ENCODE data around the gene RHOXF1. TPM values are rescaled to one million over a fixed set of nuclear protein-coding genes. Genes with fewer than 3 reads are reported as not detected.
"Not testable (repeated sequence)": the region's sequence is repeated elsewhere in the genome, so short reads cannot be mapped to it uniquely, and the experiment has no call there.

Gene RHOXF1, protein sequence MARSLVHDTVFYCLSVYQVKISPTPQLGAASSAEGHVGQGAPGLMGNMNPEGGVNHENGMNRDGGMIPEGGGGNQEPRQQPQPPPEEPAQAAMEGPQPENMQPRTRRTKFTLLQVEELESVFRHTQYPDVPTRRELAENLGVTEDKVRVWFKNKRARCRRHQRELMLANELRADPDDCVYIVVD
- 0.42 TPM for total RNA-seq
- polyA plus RNA-seq = 0.39 TPM
- long read RNA-seq, donor 1 = 0 reads
- long read RNA-seq, donor 2 = 0 reads
- long read RNA-seq, donor 3 = 0 reads
- long read RNA-seq, donor 4 = 0 reads
- long read RNA-seq, donor 5 = 0 reads
- long read RNA-seq, donor 6 = 0 reads
- long read RNA-seq, donor 7 = 0 reads
- long read RNA-seq, donor 8 = 0 reads
- long read RNA-seq, donor 9 = 0 reads
- long read RNA-seq, donor 10 = 0 reads

DNA sequence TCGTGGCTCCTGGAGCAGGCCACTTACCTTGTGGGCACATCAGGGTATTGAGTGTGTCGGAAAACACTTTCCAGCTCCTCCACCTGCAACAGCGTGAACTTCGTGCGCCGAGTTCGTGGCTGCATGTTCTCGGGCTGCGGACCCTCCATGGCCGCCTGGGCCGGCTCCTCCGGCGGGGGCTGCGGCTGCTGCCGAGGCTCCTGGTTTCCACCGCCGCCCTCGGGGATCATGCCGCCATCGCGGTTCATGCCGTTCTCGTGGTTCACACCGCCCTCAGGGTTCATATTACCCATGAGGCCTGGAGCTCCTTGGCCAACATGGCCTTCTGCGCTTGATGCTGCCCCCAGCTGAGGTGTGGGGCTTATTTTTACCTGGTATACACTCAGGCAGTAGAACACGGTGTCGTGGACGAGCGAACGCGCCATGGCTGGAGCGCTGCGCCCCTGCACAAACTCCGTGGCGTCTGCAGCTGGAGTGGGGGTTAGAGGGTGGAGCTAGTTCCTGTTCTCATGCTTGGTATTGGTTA is at the start of gene RHOXF1:
TSS of gene RHOXF1 (minus strand) at position 476 of the 526 bp plus-strand sequence. CDS start at position 425, 51 bp downstream.
- Histone ChIP-seq H3K27me3 (ENCODE audit: control insufficient read depth in 2 of 2, insufficient read depth in 1 of 2, low read length in 1 of 2) (no peaks in the 10 kb centered on the region), H3K27ac (ENCODE audit: low read depth in 1 of 2, low read length in 1 of 2) (no peak within 1 kb of the TSS), H3K4me1 (ENCODE audit: control insufficient read depth in 2 of 2, insufficient read depth in 2 of 2, low read length in 2 of 2) (no peaks in the 10 kb centered on the region), H3K9me3 (ENCODE audit: control insufficient read depth in 2 of 2, insufficient read depth in 1 of 2, low read length in 1 of 2) (no peaks in the 10 kb centered on the region), H3K36me3 (ENCODE audit: control insufficient read depth in 2 of 2, insufficient read depth in 2 of 2, low read length in 1 of 2) (no peaks in the 10 kb centered on the region), H3K4me3 (ENCODE audit: low read length in 2 of 2) (no peak within 1 kb of the TSS)
- 98% methylated on average over 35 of the region's 35 CpGs for WGBS
- DNase-seq (ENCODE audit: low read depth in 6 of 9, low spot score in 9 of 9) = no peak

DNA sequence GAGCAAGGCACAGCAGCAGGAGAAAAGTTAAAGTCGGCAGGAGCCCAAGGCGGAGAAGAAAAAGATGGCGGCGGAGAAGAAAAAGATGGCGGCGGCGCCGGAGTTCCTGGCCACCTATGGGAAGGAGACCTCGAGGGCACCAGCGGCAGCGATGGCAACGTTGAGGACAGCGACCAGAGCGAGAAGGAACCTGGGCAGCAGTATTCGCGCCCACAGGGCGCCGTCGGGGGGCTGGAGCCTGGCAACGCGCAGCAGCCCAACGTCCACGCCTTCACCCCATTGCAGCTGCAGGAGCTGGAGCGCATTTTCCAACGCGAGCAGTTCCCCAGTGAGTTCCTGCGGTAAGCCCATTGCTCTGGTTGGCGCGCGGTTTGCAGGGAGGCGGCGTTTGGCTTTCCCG is 43.4 kb upstream of the RHOXF1 start:
- over 99% methylated on average over 23 of the region's 33 CpGs for WGBS
- H3K27ac ChIP-seq (ENCODE audit: low read depth in 1 of 2, low read length in 1 of 2); DNase-seq (ENCODE audit: low read depth in 6 of 9, low spot score in 9 of 9); H3K4me3 ChIP-seq (ENCODE audit: low read length in 2 of 2); H3K27me3 ChIP-seq (ENCODE audit: control insufficient read depth in 2 of 2, insufficient read depth in 1 of 2, low read length in 1 of 2); H3K4me1 ChIP-seq (ENCODE audit: control insufficient read depth in 2 of 2, insufficient read depth in 2 of 2, low read length in 2 of 2); H3K36me3 ChIP-seq (ENCODE audit: control insufficient read depth in 2 of 2, insufficient read depth in 2 of 2, low read length in 1 of 2); H3K9me3 ChIP-seq (ENCODE audit: control insufficient read depth in 2 of 2, insufficient read depth in 1 of 2, low read length in 1 of 2): not testable (repeated sequence)

DNA sequence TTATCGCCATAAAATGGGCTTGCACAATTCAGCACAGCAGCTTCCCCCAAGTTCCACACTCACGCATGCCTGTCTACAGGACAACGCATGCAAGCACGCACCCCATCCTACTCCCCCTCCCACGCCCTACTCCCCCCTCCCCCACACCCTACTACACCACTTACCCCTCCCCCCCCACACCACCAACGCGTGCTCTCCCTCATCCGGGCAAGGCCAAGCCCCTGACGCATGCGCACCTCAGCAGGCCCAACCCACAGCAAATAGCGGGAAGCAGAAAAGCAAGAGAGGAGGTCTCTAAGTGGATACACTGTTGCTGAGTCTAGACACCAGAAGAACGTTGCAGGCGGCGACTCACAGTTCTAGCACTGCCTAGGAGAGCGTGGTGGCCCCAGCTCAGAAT is 42.6 kb upstream of the RHOXF1 start, which contains the start of gene RHOXF2:
TSS of gene RHOXF2 (plus strand) at position 301 of the 400 bp plus-strand sequence. CDS start 138 bp downstream, outside the sequence.
- not testable (repeated sequence) for H3K4me1 ChIP-seq (ENCODE audit: control insufficient read depth in 2 of 2, insufficient read depth in 2 of 2, low read length in 2 of 2); DNase-seq (ENCODE audit: low read depth in 6 of 9, low spot score in 9 of 9); H3K9me3 ChIP-seq (ENCODE audit: control insufficient read depth in 2 of 2, insufficient read depth in 1 of 2, low read length in 1 of 2); H3K4me3 ChIP-seq (ENCODE audit: low read length in 2 of 2); H3K36me3 ChIP-seq (ENCODE audit: control insufficient read depth in 2 of 2, insufficient read depth in 2 of 2, low read length in 1 of 2); H3K27me3 ChIP-seq (ENCODE audit: control insufficient read depth in 2 of 2, insufficient read depth in 1 of 2, low read length in 1 of 2); H3K27ac ChIP-seq (ENCODE audit: low read depth in 1 of 2, low read length in 1 of 2)
- no CpG with 5 or more reads among the region's 15 CpGs for WGBS

DNA sequence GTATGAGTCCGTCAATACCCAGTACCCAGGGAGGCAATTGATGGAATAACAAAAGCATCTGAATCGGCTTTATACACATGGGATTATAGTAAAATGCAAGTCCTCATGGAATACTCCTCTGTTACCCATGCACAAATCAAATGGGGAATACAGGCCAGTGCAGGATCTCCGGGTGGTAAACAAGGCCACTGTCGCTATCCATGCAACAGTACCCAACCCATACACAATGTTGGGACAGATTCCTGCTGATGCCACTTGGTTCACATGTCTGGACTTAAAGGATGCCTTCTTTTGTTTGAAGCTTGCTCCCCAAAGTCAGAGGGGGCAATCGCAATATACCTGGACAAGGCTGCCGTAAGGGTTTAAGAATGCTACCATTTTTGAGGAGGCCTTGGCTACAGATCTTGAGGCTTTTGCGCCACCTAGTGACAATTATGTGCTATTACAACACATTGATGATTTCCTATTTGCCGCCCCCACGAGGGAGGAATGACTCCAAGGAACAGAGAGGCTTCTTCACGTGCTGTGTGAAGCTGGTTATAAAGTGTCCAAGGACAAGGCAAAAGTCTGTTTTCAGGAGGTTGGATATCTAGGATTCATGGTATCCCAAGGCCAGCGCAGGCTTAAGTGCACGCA is 34.5 kb upstream of the RHOXF1 start:
- not testable (repeated sequence) for H3K4me3 ChIP-seq (ENCODE audit: low read length in 2 of 2); H3K36me3 ChIP-seq (ENCODE audit: control insufficient read depth in 2 of 2, insufficient read depth in 2 of 2, low read length in 1 of 2); H3K4me1 ChIP-seq (ENCODE audit: control insufficient read depth in 2 of 2, insufficient read depth in 2 of 2, low read length in 2 of 2); H3K27ac ChIP-seq (ENCODE audit: low read depth in 1 of 2, low read length in 1 of 2); DNase-seq (ENCODE audit: low read depth in 6 of 9, low spot score in 9 of 9); H3K27me3 ChIP-seq (ENCODE audit: control insufficient read depth in 2 of 2, insufficient read depth in 1 of 2, low read length in 1 of 2)
- H3K9me3 ChIP-seq (ENCODE audit: control insufficient read depth in 2 of 2, insufficient read depth in 1 of 2, low read length in 1 of 2) = peaks cover 0 to 11% of the 10 kb centered on the region in 2 donors
- no CpG with 5 or more reads among the region's 12 CpGs for WGBS

DNA sequence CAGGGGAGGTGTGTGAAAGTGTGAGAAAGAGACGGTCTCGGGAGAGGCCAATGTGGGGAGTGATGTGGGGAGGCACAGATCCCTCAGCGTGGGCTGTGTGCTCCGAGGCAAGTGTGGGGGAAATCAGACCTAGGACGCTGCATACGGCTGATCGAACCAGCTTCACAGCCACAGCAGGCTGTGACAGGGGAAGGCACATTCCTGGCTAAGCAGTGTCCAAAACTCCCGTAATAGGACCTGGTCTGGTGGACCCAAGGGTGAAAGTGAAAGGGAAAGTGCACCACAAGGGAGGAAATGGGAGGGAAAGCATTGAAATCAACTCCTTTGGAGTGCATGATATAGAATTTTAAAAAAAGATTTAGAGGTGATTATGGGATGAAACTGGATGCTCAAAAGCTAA is 31.8 kb upstream of the RHOXF1 start:
- Histone ChIP-seq H3K27me3 (ENCODE audit: control insufficient read depth in 2 of 2, insufficient read depth in 1 of 2, low read length in 1 of 2) (no peaks in the 10 kb centered on the region), H3K27ac (ENCODE audit: low read depth in 1 of 2, low read length in 1 of 2) (no peak overlapping the region), H3K36me3 (ENCODE audit: control insufficient read depth in 2 of 2, insufficient read depth in 2 of 2, low read length in 1 of 2) (no peaks in the 10 kb centered on the region), H3K4me3 (ENCODE audit: low read length in 2 of 2) (no peak overlapping the region), H3K4me1 (ENCODE audit: control insufficient read depth in 2 of 2, insufficient read depth in 2 of 2, low read length in 2 of 2) (no peaks in the 10 kb centered on the region), H3K9me3 (ENCODE audit: control insufficient read depth in 2 of 2, insufficient read depth in 1 of 2, low read length in 1 of 2) (peaks cover 0 to 11% of the 10 kb centered on the region in 2 donors)
- DNase-seq (ENCODE audit: low read depth in 6 of 9, low spot score in 9 of 9) = no peak
- WGBS = 97% methylated on average over 8 of the region's 8 CpGs

DNA sequence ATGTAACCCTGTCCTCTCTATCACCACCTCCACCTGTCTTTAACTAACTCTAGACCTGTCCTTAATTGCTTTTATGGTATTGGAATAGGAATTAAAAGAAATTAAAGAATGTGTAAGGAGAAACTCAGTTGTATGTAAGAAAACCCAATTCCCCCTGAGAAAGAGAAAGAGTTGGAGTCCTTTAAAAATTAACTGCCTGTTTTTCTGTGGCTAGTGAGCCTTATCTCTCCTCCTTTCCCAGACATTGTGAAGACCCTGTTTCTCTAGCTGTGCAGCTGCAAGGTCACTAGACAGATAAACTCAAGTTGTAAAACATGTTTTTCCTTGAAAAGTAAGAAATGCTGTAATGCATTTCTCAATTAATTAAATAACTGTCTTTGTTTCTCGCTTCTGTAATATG is 30.6 kb upstream of the RHOXF1 start:
- not testable (repeated sequence) for H3K4me1 ChIP-seq (ENCODE audit: control insufficient read depth in 2 of 2, insufficient read depth in 2 of 2, low read length in 2 of 2); H3K36me3 ChIP-seq (ENCODE audit: control insufficient read depth in 2 of 2, insufficient read depth in 2 of 2, low read length in 1 of 2); H3K4me3 ChIP-seq (ENCODE audit: low read length in 2 of 2); H3K27ac ChIP-seq (ENCODE audit: low read depth in 1 of 2, low read length in 1 of 2); DNase-seq (ENCODE audit: low read depth in 6 of 9, low spot score in 9 of 9); H3K27me3 ChIP-seq (ENCODE audit: control insufficient read depth in 2 of 2, insufficient read depth in 1 of 2, low read length in 1 of 2)
- WGBS = 97% methylated on average over 1 of the region's 1 CpG
- peaks cover 0 to 11% of the 10 kb centered on the region in 2 donors for H3K9me3 ChIP-seq (ENCODE audit: control insufficient read depth in 2 of 2, insufficient read depth in 1 of 2, low read length in 1 of 2)

DNA sequence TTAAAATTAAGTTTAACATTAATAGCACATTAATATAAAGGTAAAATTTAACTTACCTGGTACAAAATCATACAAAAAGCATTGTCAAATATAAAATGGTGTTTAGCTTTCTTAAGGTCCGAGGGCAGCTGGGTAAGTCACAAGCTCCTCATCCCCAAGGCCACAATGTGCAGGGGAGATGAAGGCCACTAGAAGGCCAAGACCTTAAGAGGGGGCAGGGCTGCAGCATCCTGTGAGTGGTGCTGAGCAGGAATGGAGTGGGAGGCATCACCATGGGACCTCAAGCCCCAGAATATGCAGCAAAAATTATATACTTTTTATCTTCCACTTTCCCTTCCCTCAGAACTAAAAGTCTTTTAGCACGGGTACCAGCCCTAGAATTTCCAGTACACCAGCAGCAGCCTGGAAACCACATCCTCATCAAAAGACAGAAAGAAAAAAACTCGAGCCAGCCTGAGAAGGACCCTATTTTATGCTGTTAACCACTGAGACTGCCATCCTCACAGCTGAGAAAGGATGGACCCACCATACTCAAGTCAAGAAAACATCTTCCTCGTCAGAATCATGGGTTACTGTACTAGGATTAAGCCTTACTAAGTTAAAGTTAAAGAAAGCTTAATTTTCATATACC is 29.7 kb upstream of the RHOXF1 start:
- H3K4me3 ChIP-seq (ENCODE audit: low read length in 2 of 2) = no peak overlapping the region
- H3K36me3 ChIP-seq (ENCODE audit: control insufficient read depth in 2 of 2, insufficient read depth in 2 of 2, low read length in 1 of 2) = no peaks in the 10 kb centered on the region
- H3K9me3 ChIP-seq (ENCODE audit: control insufficient read depth in 2 of 2, insufficient read depth in 1 of 2, low read length in 1 of 2) = peaks cover 0 to 11% of the 10 kb centered on the region in 2 donors
- no peaks in the 10 kb centered on the region for H3K4me1 ChIP-seq (ENCODE audit: control insufficient read depth in 2 of 2, insufficient read depth in 2 of 2, low read length in 2 of 2)
- DNase-seq (ENCODE audit: low read depth in 6 of 9, low spot score in 9 of 9) = peak in 1 of 9 donors; percentile 16
- no peaks in the 10 kb centered on the region for H3K27me3 ChIP-seq (ENCODE audit: control insufficient read depth in 2 of 2, insufficient read depth in 1 of 2, low read length in 1 of 2)
- H3K27ac ChIP-seq (ENCODE audit: low read depth in 1 of 2, low read length in 1 of 2) = no peak overlapping the region
- WGBS = 40% methylated on average over 4 of the region's 4 CpGs

DNA sequence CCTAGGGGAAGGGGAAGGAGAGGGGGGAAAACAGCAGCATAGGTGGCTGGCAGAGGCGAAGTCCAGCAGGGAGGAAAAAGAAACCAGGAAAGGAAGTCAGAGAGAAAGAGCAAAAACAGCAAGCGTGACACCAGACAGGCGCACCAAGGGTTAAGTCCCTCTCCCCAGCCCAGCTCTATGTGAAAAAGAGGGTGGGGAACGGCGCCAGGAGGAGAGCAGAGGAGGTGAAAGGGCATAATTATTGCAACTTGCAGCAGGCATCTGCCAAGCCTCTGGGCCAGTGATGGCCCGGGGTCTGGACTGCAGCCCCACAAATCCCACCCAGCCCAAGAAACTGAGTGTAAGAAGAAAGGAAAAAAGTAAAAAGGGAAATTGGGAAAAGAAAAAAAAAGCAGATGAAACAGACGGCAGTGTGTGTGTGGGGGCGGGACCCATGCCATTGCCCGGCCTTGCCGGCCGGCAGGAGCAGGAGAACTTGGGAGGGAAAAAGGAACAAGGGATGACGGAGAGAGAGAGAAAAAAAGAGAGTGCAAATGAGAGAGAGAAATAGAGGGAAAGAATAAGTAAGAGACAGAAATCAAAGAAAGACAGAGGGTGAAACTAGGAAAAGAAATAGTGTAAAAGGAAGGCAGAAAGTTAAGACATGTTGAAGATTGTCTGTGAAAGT is 28.6 kb upstream of the RHOXF1 start:
- Histone ChIP-seq H3K9me3 (ENCODE audit: control insufficient read depth in 2 of 2, insufficient read depth in 1 of 2, low read length in 1 of 2) (peaks cover 0 to 11% of the 10 kb centered on the region in 2 donors), H3K27ac (ENCODE audit: low read depth in 1 of 2, low read length in 1 of 2) (no peak overlapping the region), H3K27me3 (ENCODE audit: control insufficient read depth in 2 of 2, insufficient read depth in 1 of 2, low read length in 1 of 2) (no peaks in the 10 kb centered on the region), H3K4me1 (ENCODE audit: control insufficient read depth in 2 of 2, insufficient read depth in 2 of 2, low read length in 2 of 2) (no peaks in the 10 kb centered on the region), H3K4me3 (ENCODE audit: low read length in 2 of 2) (no peak overlapping the region), H3K36me3 (ENCODE audit: control insufficient read depth in 2 of 2, insufficient read depth in 2 of 2, low read length in 1 of 2) (no peaks in the 10 kb centered on the region)
- DNase-seq (ENCODE audit: low read depth in 6 of 9, low spot score in 9 of 9) = no peak
- WGBS = 91% methylated on average over 12 of the region's 12 CpGs
